GM19240 (cell line): Measurements from ENCODE around the gene TMPRSS6.
"Not testable (repeated sequence)": the region's sequence is repeated elsewhere in the genome, so short reads cannot be mapped to it uniquely, and the experiment has no call there.

ENCODE experiments used
- DNase-seq: peaks from one replicate; pipeline ENCODE4 v3.0.0; 2011; ENCODE audit warnings: low spot score; ENCODE audit not compliant: insufficient read length

Gene TMPRSS6

GRCh38 chr22:37088750-37089408, 20.6 kb downstream of the TMPRSS6 start:
- no peak for DNase-seq

DNA sequence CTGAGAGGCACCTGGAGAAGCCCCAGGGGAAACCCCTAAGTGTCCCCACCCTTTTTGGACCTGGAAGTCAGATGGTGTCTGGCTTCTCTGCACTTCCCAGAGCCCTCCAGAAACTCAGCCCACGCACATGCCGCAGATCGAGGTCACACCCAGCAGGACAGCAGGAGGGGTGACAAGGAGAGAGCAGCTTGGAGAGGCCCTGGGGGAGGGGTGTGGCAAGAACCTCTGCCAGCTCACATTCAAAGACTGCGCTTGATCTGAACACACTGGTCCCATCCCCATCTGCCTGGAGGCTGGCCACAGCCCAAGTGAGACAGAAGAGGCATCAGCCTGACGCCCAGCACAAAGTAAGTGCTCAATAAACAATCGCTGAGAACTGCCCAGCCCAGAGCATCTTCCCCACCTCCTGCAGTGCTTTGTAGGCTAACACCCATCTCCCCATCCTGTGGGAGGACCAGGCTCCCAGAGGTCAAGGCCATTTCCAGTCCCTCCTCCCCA, 21.4 kb downstream of the TMPRSS6 start:
- DNase-seq: no peak

GRCh38 chr22:37086184-37086583, 23.3 kb downstream of the TMPRSS6 start:
- no peak for DNase-seq

- DNase-seq: no peak
Measured at GRCh38 chr22:37084385-37084784, 25.1 kb downstream of the TMPRSS6 start.

GRCh38 chr22:37083914-37084313, 25.6 kb downstream of the TMPRSS6 start:
- no peak for DNase-seq

DNA sequence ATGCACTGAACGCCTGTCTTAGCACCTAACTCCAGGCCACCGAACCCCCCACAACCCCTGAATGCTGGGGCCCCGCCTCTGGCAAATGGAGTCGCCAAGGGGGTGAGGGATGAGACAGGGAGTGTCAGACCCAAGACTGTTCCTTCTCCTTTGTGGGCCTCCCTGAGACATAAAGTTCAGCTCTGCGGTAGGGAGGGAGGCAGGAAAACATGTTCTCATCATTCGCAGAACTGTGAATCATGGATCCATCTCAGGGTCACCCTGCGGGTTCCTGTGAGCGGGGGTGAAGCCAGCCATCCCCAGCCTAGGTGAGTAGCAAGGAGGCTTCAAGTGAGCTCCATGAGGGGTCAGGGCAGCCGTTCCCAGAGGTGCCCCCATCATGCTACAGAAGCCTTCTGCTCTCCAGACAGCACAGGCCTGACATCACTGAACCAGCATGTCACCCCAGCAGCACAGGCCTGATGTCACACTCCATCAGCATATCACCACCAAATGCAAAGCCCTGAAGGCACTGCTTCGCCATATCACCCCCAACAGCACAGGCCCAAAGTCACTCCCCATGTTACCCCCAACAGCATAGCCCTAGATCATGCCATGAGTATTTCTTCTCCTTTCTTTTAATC, 27.2 kb downstream of the TMPRSS6 start:
- no peak for DNase-seq

GRCh38 chr22:37080838-37081237, 28.7 kb downstream of the TMPRSS6 start:
- DNase-seq: no peak

DNA sequence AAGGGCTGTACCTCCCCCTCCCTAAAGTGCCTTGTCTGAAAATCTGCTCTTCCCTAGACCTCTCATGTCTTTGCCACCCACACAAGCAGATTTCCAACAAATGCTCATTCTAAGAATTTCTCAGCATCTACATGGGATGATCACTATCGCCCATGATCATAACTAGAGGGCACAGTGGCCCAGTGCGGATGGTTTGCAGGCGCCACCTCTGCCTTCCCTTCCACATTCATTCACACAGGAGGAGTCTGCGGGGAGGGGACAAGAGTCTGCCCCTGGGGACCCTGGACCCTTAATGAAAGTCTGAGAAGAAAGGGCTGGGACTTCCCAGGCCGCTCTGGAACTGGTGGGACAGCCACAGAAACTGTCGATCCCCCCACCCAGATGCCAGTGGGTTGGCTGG, 29.1 kb downstream of the TMPRSS6 start:
- DNase-seq: no peak

DNA sequence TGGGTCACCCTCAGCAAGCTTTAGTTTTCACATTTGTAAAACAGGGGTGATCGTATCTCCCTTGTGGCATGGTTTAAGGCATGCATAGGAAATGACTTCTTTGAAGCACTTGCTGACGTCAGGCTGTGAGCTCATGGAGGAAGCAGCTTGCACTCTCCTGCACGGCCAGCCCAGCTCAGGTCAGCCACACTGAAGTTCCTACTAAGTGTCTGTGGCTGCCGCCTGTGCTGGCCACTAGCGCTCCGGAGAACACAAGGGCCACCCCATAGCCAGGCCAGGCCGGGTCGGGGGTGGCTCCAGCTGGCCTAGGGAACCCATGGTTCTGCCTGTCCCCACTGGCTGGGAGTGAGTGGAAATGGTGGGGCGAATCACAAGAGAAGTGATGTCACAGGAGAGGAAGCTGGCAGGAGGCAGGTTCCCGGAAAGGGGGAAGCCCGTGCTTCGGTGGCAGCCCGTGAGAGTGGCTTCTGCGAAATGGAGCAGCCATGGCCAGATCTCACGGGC, 29.8 kb downstream of the TMPRSS6 start:
- no peak for DNase-seq

DNA sequence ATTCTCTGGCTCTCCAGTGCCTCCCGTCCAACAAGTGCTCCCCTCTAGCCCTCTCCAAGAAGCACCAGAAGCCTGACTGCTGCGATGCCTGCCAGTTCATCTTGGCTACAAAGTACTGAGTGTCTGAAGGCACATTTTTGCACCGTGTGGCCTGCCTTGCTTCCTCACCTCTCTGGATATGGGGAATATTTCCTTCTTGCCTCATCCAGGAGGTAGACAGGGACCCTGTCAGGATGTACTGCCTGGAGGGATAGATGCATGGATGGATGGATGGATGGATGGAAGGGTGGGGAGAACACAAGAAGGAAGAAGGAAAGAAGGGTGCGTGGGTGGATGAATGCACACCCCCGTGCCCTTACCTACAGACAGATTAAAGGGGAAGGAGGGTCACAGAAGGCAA, 30.4 kb downstream of the TMPRSS6 start:
- no peak for DNase-seq

GRCh38 chr22:37077802-37078448, 31.6 kb downstream of the TMPRSS6 start:
- peak; percentile 97 for DNase-seq

- DNase-seq: no peak
Measured at GRCh38 chr22:37075822-37076433, 33.6 kb downstream of the TMPRSS6 start.

GRCh38 chr22:37075046-37075445, 34.5 kb downstream of the TMPRSS6 start:
- DNase-seq: no peak

- no peak for DNase-seq
Measured at GRCh38 chr22:37074537-37074936, 35.0 kb downstream of the TMPRSS6 start.

DNA sequence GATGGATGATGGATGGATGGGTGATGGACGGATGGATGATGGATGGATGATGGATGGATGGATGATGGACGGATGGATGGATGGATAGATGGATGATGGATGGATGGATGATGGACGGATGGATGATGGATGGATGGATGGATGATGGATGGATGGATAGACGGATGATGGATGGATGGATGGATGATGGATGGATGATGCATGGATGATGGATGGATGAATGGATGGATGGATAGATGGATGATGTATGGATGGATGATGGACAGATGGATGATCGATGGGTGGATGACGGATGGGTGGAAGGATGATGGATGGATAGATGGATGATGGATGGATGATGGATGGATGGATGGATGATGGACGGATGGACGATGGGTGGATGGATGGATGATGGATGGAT, 36.8 kb downstream of the TMPRSS6 start:
- DNase-seq: no peak

GRCh38 chr22:37071850-37072592, 37.5 kb downstream of the TMPRSS6 start:
- DNase-seq: not testable (repeated sequence)

DNA sequence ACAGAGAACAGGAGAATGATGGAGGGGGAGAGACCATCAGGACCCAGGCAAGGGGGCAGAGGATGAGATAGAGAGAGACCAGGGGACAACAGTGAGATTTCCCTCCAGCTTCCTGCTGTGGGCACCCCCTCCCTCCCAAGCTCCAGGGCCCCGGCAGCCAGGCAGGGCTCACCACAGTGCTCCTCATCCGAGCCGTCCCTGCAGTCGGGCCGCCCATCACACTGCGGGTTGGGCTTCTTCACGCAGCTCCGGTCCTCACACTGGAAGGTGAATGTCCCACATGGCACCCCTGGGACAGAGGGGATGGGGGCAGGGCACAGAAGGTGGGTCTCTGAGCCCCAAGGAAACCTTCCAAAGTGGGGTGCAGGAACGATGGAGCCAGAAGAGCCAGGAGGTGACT, 38.8 kb downstream of the TMPRSS6 start:
- DNase-seq: no peak

DNA sequence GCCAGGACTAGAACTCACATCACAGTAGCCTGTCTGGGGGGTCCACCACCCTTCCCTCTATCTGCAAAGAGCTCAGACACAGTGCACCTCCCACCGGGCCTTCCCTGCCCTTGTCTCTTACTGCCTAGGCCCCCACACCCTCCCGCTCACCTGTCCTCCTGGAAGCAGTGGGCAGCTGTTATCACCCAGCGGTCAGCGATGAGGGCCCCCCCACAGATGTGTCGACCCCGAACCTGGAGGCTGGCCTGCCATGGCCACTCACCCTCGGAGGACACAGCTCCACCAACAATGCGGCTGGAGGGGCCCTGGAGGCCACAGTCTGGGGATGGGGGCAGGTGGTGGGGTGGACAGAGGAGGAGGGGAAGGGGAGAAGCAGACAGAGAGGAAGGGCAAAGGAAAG, 39.2 kb downstream of the TMPRSS6 start:
- no peak for DNase-seq

DNA sequence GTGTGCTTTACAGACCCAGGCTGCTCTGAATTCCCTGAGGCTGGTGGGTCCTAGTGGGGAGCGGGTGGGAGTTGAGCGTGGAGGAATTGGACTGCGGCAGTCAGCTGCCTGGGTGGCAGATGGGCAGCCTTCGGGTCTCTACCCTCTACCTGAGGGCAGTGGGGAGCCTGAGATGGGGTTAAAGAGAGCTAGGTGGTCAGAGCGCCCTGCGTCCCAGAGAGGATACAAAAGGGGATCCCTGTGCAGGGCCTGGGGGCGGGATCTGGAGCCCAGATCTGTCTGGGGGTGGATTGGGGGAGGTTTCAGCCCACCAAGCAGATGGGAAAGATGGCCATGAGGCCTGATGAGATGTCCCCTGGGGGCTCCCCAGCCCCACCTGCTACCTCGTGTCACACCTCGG, 39.8 kb downstream of the TMPRSS6 start:
- no peak for DNase-seq

DNA sequence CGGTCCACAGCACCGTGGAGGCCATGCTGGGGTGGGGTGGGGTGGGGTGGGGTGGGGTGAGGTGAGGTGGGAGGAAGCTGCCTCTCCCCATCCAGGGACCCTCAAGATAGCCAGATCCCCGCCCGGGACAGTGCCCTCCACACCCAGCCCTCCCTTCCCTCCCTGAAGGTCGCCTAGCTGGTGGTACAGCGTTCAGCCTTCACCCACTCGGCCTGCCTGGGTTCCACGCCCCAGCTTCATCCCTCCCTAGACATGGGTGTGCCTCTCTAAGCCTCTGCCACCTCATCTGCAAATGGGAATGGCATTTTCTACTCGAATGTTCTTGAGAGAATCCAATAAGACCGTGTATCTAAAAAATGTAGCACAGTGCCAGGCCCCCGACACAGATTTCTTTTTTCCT, 40.2 kb downstream of the TMPRSS6 start:
- no peak for DNase-seq

DNA sequence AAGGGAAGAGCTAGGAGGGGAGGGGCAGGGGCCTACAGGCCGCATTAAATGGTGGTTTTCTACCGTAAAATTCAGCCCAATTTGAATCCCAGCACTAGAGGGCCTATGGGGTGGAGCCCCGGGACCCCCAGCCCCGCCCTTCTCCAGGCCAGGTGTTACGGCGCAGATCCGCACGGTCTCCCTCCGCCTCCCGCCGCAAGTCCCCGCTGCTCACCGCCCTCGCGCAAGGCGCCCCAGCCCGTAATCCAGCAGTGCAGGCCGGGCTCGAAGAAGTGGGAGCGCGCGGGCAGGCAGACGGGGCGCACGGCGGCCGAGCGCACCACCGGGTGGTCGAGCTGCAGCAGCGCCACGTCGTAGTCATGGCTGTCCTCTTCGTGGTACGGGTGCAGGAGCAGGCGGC, 40.7 kb downstream of the TMPRSS6 start:
- no peak for DNase-seq
